MM.1S (cell line): ENCODE data around the gene FCHSD2.

ENCODE experiments used
- DNase-seq: peaks from one replicate; pipeline ENCODE4 v3.0.0-alpha.2; 2015
- H2AFZ ChIP-seq: fragments of 300-600 bp; sonication (generic); 2 replicates; pipeline ENCODE4 v1.6.0; 2016; ENCODE audit warnings: antibody characterized with exemption, low read length
- H3F3A ChIP-seq: fragments of 300-600 bp; sonication (generic); 2 replicates; pipeline ENCODE4 v1.6.1; 2016; ENCODE audit warnings: mild to moderate bottlenecking, antibody characterized with exemption, low read length, moderate library complexity, mixed read lengths; ENCODE audit not compliant: insufficient read depth
- H3K27ac ChIP-seq: fragments of 300-600 bp; sonication (generic); 2 replicates; pipeline ENCODE4 v1.5.1; 2016; ENCODE audit warnings: mild to moderate bottlenecking, low read length
- H3K27me3 ChIP-seq: fragments of 300-600 bp; sonication (generic); replicated peaks from 2 replicates; pipeline ENCODE4 v1.6.0; 2016; ENCODE audit warnings: low read length; ENCODE audit not compliant: insufficient read depth
- H3K36me3 ChIP-seq: fragments of 300-600 bp; sonication (generic); replicated peaks from 2 replicates; pipeline ENCODE4 v1.6.1; 2016; ENCODE audit warnings: mild to moderate bottlenecking, low read length, mixed read lengths; ENCODE audit not compliant: insufficient read depth
- H3K4me1 ChIP-seq: fragments of 300-600 bp; sonication (generic); 2 replicates; pipeline ENCODE4 v1.6.1; 2016; ENCODE audit warnings: low read length, mixed read lengths
- H3K4me2 ChIP-seq: fragments of 300-600 bp; sonication (generic); 2 replicates; pipeline ENCODE4 v1.6.0; 2016; ENCODE audit warnings: low read depth, low read length
- H3K4me3 ChIP-seq: fragments of 300-600 bp; sonication (generic); 2 replicates; pipeline ENCODE4 v1.5.1; 2016; ENCODE audit warnings: low read length, mixed read lengths
- H3K79me2 ChIP-seq: fragments of 300-600 bp; sonication (generic); 2 replicates; pipeline ENCODE4 v1.6.1; 2016; ENCODE audit warnings: mixed run types, low read length, mixed read lengths
- H3K9ac ChIP-seq: fragments of 300-600 bp; sonication (generic); 2 replicates; pipeline ENCODE4 v1.6.1; 2016; ENCODE audit warnings: low read length, mixed read lengths
- H3K9me2 ChIP-seq: fragments of 300-600 bp; sonication (generic); replicated peaks from 2 replicates; pipeline ENCODE4 v1.6.1; 2016; ENCODE audit warnings: mild to moderate bottlenecking, low read length, mixed read lengths; ENCODE audit not compliant: insufficient read depth
- H3K9me3 ChIP-seq: fragments of 300-600 bp; sonication (generic); replicated peaks from 2 replicates; pipeline ENCODE4 v1.6.1; 2016; ENCODE audit warnings: mild to moderate bottlenecking, low read length, mixed read lengths; ENCODE audit not compliant: insufficient read depth
- H4K20me1 ChIP-seq: fragments of 300-600 bp; sonication (generic); 2 replicates; pipeline ENCODE4 v1.6.1; 2016; ENCODE audit warnings: mild to moderate bottlenecking, low read length, moderate library complexity, mixed read lengths; ENCODE audit not compliant: insufficient read depth
- EZH2 ChIP-seq: fragments of 300-600 bp; sonication (generic); optimal IDR thresholded peaks from 2 replicates; pipeline ENCODE3; 2017; ENCODE audit warnings: low read depth, mild to moderate bottlenecking, antibody characterized with exemption, low read length, mixed read lengths
- EZH2phosphoT487 ChIP-seq: fragments of 300-600 bp; sonication (generic); IDR thresholded peaks from 2 replicates; pipeline ENCODE4 v1.6.1; 2018; ENCODE audit warnings: antibody characterized with exemption, low read length
- TF ChIP-seq, protein P1 (sequence below): fragments of 300-600 bp; sonication (generic); IDR thresholded peaks from 2 replicates; pipeline ENCODE4 v1.5.1; 2016; ENCODE audit warnings: antibody characterized with exemption, low read length, mixed read lengths

Gene FCHSD2

GRCh38 chr11:72817966-72818365 is 324.2 kb downstream of the FCHSD2 start:
- H3K27me3 ChIP-seq, result no peaks in the 10 kb centered on the region
- no peaks in the 10 kb centered on the region for H3K9me3 ChIP-seq
- peaks cover 49% of the 10 kb centered on the region for H3K79me2 ChIP-seq

DNA sequence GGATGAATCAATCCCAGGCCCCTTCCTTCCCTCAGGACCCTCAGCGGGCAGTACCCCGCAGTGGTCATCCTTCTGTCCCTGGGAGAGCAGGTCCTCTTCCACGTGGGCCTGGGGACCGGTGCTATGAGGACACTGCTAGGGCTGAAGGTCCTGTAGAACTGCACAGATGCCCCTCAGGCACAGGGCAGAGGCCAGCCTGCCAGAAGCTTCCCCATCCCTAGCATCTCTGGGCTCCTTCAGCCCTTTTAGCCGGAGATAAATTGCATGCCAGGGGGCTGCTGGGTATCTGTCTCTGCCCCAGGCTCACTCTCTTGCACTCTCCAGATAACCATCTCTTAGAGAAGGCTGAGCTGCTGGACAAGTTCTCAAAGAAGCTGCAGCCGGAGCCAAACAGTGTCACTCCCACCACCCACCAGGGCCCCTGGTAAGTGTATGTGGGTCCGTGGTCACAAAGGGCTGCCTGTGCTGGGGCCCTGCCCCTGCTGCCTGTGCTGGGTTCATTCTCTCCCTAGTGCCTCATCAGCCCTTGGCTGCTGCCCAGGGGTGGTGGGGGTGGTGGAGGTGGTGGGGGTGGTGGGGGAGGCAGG is 325.6 kb downstream of the FCHSD2 start:
- Histone ChIP-seq H3K4me1 (peaks cover 11% of the 10 kb centered on the region), H3K9ac (no peak overlapping the region), H3K79me2 (peaks cover 63% of the 10 kb centered on the region), H3K27ac (no peak overlapping the region), H3F3A (peaks cover 29% of the 10 kb centered on the region), H3K9me3 (no peaks in the 10 kb centered on the region), H3K27me3 (no peaks in the 10 kb centered on the region), H3K36me3 (no peaks in the 10 kb centered on the region), H3K9me2 (no peaks in the 10 kb centered on the region), H2AFZ (no peak overlapping the region), H3K4me2 (0 out of 2 replicates have a peak overlapping the region, but pooled peaks have one; percentile 14), H3K4me3 (no peak overlapping the region), H4K20me1 (no peaks in the 10 kb centered on the region)
- TF ChIP-seq EZH2phosphoT487 (no peak), EZH2 (no peak)
- TF ChIP-seq, protein P1, sequence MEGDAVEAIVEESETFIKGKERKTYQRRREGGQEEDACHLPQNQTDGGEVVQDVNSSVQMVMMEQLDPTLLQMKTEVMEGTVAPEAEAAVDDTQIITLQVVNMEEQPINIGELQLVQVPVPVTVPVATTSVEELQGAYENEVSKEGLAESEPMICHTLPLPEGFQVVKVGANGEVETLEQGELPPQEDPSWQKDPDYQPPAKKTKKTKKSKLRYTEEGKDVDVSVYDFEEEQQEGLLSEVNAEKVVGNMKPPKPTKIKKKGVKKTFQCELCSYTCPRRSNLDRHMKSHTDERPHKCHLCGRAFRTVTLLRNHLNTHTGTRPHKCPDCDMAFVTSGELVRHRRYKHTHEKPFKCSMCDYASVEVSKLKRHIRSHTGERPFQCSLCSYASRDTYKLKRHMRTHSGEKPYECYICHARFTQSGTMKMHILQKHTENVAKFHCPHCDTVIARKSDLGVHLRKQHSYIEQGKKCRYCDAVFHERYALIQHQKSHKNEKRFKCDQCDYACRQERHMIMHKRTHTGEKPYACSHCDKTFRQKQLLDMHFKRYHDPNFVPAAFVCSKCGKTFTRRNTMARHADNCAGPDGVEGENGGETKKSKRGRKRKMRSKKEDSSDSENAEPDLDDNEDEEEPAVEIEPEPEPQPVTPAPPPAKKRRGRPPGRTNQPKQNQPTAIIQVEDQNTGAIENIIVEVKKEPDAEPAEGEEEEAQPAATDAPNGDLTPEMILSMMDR, result no peak
- DNase-seq, result no peak

More at GRCh38 chr11:72817966-72818365, 324.2 kb downstream of the FCHSD2 start:
- no peak overlapping the region for H3K27ac ChIP-seq
- TF ChIP-seq EZH2phosphoT487, result no peak
- no peak for TF ChIP-seq EZH2
- TF ChIP-seq, protein P1, result no peak
- H2AFZ ChIP-seq, result no peak overlapping the region
- H4K20me1 ChIP-seq, result no peaks in the 10 kb centered on the region
- no peaks in the 10 kb centered on the region for H3K9me2 ChIP-seq
- no peak for DNase-seq
- peaks cover 23% of the 10 kb centered on the region for H3F3A ChIP-seq
- no peaks in the 10 kb centered on the region for H3K36me3 ChIP-seq
- H3K4me1 ChIP-seq, result peaks cover 11% of the 10 kb centered on the region
- H3K9ac ChIP-seq, result no peak overlapping the region
- no peak overlapping the region for H3K4me2 ChIP-seq
- H3K4me3 ChIP-seq, result no peak overlapping the region

GRCh38 chr11:72815110-72815618 is 327.0 kb downstream of the FCHSD2 start:
- peak; percentile 85 for DNase-seq
- peak overlapping the region; percentile 50 for H2AFZ ChIP-seq
- peak overlapping the region; percentile 96 for H3K4me3 ChIP-seq
- H3K9me3 ChIP-seq, result no peaks in the 10 kb centered on the region
- peaks cover 11% of the 10 kb centered on the region for H3K4me1 ChIP-seq
- H3K36me3 ChIP-seq, result no peaks in the 10 kb centered on the region; the same call in 1 of the 2 replicates
- H3K79me2 ChIP-seq, result peaks cover 62% of the 10 kb centered on the region
- H3K27ac ChIP-seq, result peak overlapping the region; percentile 98
- peak overlapping the region; percentile 98 for H3K4me2 ChIP-seq
- no peaks in the 10 kb centered on the region for H3K9me2 ChIP-seq
- peak overlapping the region; percentile 97 for H3K9ac ChIP-seq
- no peaks in the 10 kb centered on the region for H3K27me3 ChIP-seq
- H4K20me1 ChIP-seq, result no peaks in the 10 kb centered on the region
- TF ChIP-seq EZH2phosphoT487 (no peak), EZH2 (no peak)
- TF ChIP-seq, protein P1, result no peak
- peaks cover 29% of the 10 kb centered on the region for H3F3A ChIP-seq
